Vagina (tissue), 2 donors: ENCODE results near the gene SLC7A6.

ENCODE experiments used
- CTCF ChIP-seq, 3 experiments: fragments of 450-650 bp in 2 of 3; fragments of 200-600 bp in 1 of 3; sonication (generic) in 1 of 3; IDR thresholded peaks; one replicate each; pipeline ENCODE4 v1.5.1; 2017 to 2019; ENCODE audit warnings: antibody characterized with exemption in 3 of 3, mild to moderate bottlenecking in 2 of 3, moderate library complexity in 2 of 3
- POLR2AphosphoS5 ChIP-seq, 2 donors: sonication (generic); formaldehyde crosslinking; IDR thresholded peaks; one replicate each; pipeline ENCODE4 v1.9.0; 2017; ENCODE audit warnings: antibody characterized with exemption in 2 of 2, mild to moderate bottlenecking in 2 of 2, low read depth in 1 of 2; ENCODE audit not compliant: insufficient read depth in 1 of 2

DNA sequence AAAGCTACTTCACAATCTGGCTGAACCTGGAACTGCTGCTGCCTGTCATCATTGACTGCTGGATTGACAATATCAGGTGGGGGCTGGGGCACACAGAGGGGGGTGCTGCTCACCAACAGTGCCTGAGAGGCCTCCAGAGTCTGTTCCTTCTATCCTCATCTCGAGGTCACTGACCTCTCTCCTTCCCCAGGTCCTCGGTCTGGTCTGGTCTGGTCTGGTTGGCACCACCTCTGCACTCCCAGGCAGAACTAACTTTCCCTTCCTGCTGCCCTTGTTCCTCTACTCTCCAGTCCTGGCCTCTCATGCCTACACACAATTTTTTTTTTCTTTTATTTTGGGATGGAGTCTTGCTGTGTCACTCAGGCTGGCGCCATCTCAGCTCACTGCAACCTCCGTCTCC is 15.0 kb upstream of the SLC7A6 start:
- no peak for TF ChIP-seq CTCF (IDR thresholded peaks at IDR 0.05)
- TF ChIP-seq POLR2AphosphoS5 (IDR thresholded peaks at IDR 0.05; ENCODE audit: insufficient read depth in 1 of 2, low read depth in 1 of 2), result no peak
